Right ventricle myocardium superior (tissue), 1 donor: Measurements from ENCODE around the gene NTN1. TPM values are rescaled to one million over a fixed set of nuclear protein-coding genes. Genes with fewer than 3 reads are reported as not detected.

Source experiments
- ATAC-seq: fragments of 200-7000 bp; cut with Tn5 transposase; one replicate; pipeline ENCODE4 v1.9.1; 2020; ENCODE audit warnings: mild to moderate bottlenecking; ENCODE audit not compliant: poor library complexity
- DNase-seq: peaks from one replicate; pipeline ENCODE4 v3.0.0-alpha.2; 2020
- intact Hi-C: fragments of 100-400 bp; cut with DNase I; formaldehyde crosslinking; loops from one replicate; pipeline ENCODE4 v1.11.2; 2022
- total RNA-seq: library from RNA; stranded (reverse); fragmentation: NEBNext Ultra II Directional; extraction: Animal tissue kit (Norgen Biotek cat#: 25700); gene quantifications from one replicate; pipeline ENCODE4 v1.2.1, GENCODE V29; 2021
- donor health status: DM: no; HTN: yes; CAD: no; lungs with severe emphysema.

Gene NTN1
- total RNA-seq, 1 donor from 2014 or later = 19.4 TPM

GRCh38 chr17:9291912-9292560 lies 270.7 kb downstream of the NTN1 start:
- ATAC-seq (peak; percentile 90), DNase-seq (peak; percentile 49)
- intact Hi-C loops = loop anchor here (5.0 to 10.0 kb wide), 2 partner anchors 177 to 300 kb away; no protein-coding TSS in a partner anchor

DNA sequence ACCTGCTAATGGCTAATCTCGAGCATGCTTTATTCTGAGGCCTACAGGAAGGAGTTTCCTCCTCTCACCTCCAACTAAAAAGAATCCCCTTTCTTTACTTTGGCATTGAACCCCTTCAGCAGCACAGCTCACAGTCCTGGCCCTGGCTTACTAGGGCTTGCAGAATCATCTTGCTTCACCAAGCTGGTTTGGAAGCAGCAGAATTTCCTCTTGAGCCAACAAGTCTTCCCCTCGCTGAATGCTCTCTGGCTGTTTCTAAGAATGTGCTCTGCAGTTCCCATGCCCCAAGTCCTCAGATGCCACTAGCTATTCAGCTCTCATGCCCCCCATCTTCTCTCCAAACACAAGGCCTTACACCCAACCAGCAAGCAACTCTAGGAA lies 271.2 kb downstream of the NTN1 start:
- ATAC-seq (peak; percentile 31), DNase-seq (no peak)
- intact Hi-C loops = loop anchor here (5.0 to 10.0 kb wide), 2 partner anchors 178 to 300 kb away; no protein-coding TSS in a partner anchor

Other genes starting within 250 kb of the NTN1 start
- gene MFSD6L, start 222.1 kb upstream of the NTN1 start, total RNA-seq = 0.11 TPM
- gene PIK3R6, start 153.8 kb upstream of the NTN1 start, total RNA-seq = 0.78 TPM
- 2.5 TPM for gene PIK3R5, start 55.8 kb upstream of the NTN1 start, total RNA-seq